8988T (cell line): ENCODE results near the gene NFYA.

Experiments used
- DNase-seq: peaks from one replicate; pipeline ENCODE4 v3.0.0; 2011

Gene NFYA

GRCh38 chr6:41072836-41073202 lies at the start of gene NFYA:
Gene NFYA (plus strand): TSS chr6:41072974. CDS start chr6:41079090, 6,116 bp downstream.
- peak; percentile 92 for DNase-seq

- DNase-seq: no peak
Observed at GRCh38 chr6:41023114-41023513, 49.7 kb upstream of the NFYA start.

- DNase-seq: no peak
Observed at GRCh38 chr6:41025966-41026530, 46.7 kb upstream of the NFYA start.

DNA sequence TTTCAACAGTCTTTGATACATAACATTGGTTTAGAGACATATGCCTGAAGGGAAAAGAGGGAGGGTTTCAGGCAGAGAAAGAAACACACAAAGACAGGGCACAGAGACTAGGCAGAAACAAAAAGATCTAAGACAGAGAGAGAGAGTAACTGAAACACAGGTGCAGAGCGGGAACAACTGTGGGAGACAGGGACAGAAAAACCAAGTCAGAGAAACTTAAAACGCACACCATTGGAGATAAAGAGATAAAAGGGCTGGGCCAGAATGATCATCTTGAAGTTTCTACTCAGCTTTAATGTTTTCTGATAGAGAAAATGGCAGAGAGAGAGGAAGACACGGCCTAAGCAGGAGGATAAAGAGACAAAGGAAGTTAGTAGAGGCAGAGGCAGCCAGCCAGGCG lies 45.5 kb upstream of the NFYA start:
- no peak for DNase-seq

DNA sequence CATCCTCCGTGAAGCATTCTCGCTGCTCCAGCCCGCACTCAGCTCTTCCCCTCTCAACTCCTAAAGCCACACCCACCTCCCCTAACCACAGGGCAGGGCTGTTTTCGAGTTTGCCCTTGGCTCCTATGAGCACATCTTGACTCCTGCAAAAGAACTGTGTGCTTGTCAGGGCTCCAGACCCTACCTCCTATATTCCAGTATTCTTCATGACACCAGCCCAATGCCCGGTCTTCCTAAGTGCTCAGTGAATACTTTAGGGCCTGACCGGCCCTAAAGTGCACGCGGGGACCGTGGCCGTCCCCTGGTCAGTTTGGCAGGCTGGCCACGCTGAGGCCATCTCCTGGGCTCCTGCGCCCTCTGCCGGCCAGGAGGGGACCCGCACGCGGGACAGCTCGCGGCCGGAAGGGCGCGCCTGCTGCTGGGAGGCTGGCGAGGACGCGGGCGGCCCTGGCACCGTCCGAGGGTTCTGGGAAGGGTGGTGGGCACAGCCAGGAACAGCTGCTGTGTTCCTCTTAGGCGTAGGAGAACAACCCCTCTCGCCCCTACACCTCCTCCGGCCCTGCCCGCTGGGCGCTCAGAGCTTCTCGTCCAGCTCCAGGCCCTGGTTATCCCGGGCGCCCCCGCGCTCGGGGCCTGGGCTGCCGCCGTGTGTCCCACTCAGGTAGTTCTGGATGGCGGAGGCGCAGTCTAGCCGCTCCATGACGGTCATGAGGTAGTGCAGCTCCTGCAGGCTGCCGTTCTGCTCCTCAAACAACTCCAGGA lies 44.8 kb upstream of the NFYA start:
- peak; percentile 87 for DNase-seq

DNA sequence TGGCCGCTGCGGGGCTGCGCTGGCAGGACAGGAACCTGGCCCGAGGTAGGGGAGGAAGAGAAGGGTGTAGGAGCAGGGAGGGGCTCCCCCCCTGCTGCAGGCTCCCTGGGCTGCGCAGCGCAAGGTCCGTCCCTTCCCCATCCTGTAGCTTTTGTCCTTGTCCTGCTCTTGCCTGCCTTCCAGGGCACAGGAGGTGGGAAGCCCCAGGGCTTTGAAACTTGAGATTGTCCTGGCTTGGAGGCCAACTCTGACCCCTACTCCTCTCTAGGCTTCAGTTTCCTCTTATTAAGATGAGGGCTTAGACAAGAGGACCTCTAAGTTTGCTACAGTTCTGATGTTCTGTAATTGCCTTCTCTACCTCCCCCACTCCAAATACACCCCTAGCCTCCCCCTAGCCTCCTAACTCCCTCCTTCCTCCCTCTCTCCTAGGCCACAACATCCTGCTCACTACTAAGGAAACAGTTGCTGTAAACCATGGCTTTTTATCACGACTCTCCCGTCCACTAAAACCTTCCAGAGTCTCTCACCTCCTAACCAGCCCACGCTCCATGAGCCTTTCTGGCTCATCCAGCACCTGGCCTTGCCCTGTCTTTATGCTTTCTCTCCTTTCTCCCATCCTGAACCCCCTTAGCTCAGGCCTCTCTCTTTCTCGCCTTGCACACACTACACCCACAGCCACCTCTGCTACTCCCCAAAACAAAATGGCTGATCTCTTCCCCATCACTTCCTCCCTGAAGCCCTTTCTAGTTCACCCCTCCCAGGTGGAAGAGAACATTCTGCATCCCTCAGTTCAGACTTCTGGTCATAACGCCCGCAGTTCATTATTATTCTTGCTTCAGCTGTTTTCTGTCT lies 44.0 kb upstream of the NFYA start:
- DNase-seq: no peak

GRCh38 chr6:41032830-41033229 lies 39.9 kb upstream of the NFYA start:
- DNase-seq: no peak

DNA sequence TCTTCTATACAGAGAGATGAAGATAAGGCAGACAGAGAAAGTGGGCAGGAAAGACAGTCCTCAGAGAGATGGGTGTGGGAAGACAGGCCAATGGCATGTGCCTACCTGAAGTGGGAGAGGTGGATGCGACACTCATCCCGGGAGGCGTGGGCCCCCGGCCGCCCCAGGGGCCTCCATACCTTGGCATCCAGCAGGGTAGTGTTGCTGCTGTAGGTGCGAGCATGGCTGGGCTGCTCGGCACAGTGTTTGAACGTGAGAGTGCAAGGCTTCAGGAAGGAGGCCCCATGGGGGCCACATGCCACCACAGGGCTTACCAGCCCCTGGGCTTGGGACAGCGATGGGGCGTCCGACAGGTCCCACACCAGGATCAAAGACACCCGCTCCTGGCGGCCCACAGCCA lies 39.0 kb upstream of the NFYA start:
- no peak for DNase-seq

GRCh38 chr6:41036186-41036585 lies 36.6 kb upstream of the NFYA start:
- DNase-seq: no peak

- DNase-seq: no peak
Observed at GRCh38 chr6:41036601-41037000, 36.2 kb upstream of the NFYA start.

- no peak for DNase-seq
Observed at GRCh38 chr6:41037107-41037900, 35.5 kb upstream of the NFYA start.

DNA sequence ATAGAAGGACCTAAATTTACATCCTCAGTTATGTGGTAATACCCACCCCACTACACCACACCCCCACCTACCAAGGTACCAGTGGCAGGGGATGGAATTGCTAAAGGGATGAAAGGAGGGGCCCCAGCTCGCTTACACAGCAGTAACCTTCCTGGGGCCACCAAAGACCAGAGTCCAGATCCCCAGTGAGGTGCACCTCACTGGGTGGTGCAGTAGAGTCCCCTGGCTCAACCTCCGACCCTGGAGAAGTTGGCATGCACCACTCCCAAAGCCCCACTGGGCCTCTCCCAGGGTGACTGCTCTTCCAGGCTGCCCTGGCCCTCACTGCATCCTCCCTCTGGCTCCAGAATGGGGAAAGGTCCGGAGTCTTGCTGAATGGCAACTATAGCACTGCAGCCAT lies 34.6 kb upstream of the NFYA start:
- no peak for DNase-seq

GRCh38 chr6:41039060-41039998 lies 33.4 kb upstream of the NFYA start, which contains the start of gene UNC5CL:
Gene UNC5CL (minus strand): TSS chr6:41039221. CDS start chr6:41035074, 4,147 bp downstream.
- DNase-seq: peak; percentile 68

GRCh38 chr6:41040101-41040939 lies 32.5 kb upstream of the NFYA start:
- no peak for DNase-seq

DNA sequence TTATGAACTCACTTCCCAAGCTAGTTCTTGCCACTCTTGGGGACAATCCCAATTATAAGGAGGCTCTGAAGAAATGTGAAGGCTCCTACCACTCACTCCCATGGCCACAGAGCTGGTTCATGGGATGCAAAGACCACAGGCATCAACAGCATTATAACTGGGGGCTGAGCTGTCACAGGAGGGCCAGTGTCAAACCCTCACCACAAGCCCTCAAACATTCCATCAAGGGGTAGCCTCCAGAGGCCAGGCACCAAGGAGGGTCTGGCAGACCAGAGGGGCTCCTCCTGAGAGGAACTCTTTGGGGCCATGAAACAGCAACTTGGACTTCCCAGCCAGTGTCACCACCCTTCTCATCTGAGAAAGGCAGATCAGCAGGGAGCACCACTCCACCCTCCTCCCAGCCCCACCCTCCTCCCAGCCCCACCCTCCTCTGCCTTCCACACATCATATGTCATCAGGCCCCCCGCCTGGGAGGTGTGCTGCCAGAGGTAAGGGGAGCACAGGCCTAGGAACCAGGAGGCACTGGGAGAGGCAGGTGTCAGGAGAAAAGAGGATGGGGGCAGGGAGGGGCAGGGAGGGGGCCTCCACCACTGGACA lies 31.7 kb upstream of the NFYA start:
- no peak for DNase-seq

GRCh38 chr6:41042226-41043055 lies 30.3 kb upstream of the NFYA start, which contains the start of gene TSPO2:
Gene TSPO2 (plus strand): TSS chr6:41042467. CDS start chr6:41042986, 519 bp downstream.
- no peak for DNase-seq

- DNase-seq: no peak
Observed at GRCh38 chr6:41043151-41043550, 29.6 kb upstream of the NFYA start.

DNA sequence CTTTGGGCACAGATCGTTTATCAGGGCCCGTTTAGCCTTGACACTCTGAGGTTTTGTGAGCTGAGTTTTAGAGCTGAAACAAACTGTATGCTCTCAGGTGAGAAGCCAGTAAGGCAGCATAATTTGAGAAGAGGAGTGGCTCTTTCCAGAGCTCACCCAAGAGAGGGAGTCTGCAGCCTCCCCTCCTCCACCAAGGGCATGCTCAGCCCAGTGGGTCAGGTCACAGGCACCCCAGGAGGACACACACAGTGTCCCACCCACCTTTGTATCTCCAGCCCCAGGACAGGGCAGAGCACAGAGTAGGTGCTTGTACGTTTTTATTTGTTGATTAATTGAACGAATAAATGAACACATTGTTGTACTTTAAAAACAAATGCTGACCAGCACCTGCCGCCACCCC lies 27.1 kb upstream of the NFYA start:
- no peak for DNase-seq

GRCh38 chr6:41046084-41046483 lies 26.7 kb upstream of the NFYA start:
- DNase-seq: no peak
